ENCODE data around the gene VSTM2L.

The VSTM2L gene

DNA sequence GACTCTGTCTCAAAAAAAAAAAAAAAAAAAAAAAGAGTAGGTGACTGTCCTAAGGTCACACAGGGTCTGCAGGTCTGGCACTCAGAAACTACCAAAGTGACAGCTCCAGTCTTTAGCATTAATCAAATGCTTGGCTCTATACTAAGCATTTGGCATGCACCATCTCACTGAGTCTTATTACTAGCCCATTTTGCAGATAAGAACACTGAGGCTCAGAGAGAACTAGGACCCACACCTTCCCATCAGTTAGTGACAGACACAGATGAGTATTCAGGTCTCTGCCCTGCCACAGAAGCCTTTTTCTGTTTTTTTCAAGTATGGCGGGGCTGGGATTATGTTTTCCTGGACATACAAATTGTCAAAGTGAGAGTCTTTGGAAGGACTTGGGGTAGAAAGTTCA, 23.1 kb upstream of the VSTM2L start:
- DNase-seq = no peak

GRCh38 chr20:37880726-37881591, 22.0 kb upstream of the VSTM2L start:
- no peak for DNase-seq

- no peak for DNase-seq
These were observed 21.2 kb upstream of the VSTM2L start for GRCh38 chr20:37881601-37882343.

GRCh38 chr20:37882961-37883712, 19.8 kb upstream of the VSTM2L start:
- DNase-seq = no peak

GRCh38 chr20:37885042-37885441, 17.9 kb upstream of the VSTM2L start:
- DNase-seq = no peak

GRCh38 chr20:37885593-37886503, 17.1 kb upstream of the VSTM2L start:
- no peak for DNase-seq

DNA sequence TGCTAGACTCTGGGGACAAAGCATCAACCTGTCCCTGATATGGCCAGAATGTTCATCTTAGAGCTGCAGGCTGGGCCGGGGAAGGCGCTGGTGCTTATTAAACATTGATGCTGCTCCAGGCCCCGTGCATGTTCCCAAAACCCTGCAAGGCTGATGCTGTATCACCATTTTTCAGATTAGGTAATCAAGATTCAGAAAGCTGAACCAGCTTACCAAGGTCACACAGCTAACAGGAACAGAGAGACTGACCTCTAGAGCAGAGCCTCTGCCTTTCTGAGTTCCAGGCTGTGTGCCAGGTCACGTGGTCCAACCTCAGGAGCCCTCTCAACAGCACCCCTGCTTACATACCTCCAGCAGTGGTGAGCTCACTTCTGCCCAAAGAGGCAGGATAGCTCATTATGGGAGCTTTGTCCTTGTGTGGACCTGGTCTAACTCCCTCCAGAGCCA, 16.1 kb upstream of the VSTM2L start:
- no peak for DNase-seq

DNA sequence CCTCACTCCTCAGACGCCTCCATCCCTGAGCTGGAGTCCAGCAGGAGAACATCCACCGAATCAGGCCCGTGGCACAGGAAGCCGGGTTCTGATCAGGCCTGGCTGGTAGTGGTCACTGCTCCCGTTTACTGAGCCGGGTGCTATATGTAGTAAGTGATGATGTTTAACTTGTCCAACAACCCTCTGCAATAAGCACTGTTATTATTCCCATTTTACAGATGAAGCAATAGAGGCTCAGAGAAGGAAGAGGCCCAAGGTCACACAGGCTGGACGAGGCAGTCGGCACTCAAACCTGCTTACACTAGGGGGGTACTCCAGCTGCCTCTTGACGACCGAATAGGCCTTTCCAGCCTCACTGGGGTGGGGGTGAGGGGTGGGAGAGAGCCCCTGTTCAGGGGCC, 14.3 kb upstream of the VSTM2L start:
- no peak for DNase-seq

GRCh38 chr20:37890108-37890507, 12.8 kb upstream of the VSTM2L start:
- DNase-seq = no peak

- DNase-seq = no peak
These were observed 12.3 kb upstream of the VSTM2L start for GRCh38 chr20:37890643-37891042.

DNA sequence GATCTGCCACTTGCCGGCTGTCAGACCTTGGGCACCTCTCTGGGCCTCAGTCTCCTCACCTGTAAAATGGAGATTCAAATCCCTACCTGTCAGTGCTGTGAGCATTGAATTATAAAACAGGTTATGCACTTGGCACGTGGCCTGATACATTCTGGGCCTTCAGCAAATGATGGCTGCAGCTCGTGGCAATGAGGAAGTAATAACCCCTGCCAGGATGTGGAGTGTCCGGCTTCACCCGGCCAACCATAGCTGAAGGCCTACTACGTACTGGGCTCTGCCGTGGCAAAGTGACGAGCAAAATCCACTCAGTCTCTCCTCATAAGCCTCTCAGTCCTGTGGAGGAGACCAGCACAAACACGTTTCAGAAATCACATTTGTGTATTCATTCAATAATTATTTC, 10.9 kb upstream of the VSTM2L start:
- DNase-seq = no peak

DNA sequence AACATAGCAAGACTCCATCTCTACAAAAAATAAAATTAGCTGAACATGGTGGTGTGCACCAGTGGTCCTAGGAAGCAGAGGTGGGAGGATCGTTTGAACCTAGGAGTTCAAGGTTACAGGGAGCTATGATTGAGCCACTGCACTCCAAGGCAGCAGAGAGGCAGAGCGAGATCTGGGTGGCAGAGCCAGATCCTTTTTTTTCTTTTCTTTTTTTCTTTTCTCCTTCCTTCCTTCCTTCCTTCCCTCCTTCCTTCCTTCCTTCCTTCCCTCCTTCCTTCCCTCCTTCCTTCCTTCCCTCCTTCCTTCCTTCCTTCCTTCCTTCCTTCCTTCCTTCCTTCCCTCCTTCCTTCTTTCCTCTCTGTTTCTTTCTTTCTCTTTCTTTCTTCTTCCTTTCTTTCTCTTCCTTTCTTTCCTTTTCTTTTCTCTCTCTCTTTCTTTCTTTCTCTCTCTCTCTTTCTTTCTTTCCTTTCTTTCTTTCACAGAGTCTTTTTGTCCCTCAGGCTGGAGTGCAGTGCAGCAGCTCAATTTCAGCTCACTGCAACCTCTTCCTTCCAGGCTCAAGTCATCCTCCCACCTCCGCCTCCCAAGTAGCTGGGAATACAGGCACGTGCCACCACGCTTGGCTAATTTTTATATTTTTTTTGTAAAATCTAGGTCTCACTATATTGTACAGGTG, 9.2 kb upstream of the VSTM2L start:
- no peak for DNase-seq

DNA sequence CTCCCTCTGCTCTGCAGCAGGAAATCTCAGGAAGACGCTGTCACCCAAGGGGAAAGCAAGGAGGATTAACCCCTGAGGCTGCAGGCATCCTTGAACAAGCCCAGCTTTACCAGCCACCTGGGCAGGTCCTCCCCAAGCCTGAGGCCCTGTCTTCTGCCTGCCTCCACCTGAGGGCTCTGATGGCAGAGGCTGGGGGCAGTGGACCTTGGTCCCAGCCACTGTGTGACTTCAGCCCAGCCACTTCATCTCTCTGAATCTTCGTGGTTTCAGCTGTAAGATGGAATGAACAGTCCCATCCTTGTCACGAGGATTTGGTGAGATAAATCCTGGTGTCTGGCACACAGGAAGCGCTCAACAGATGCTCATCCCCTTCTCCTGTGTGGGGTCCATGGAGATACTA, 8.5 kb upstream of the VSTM2L start:
- DNase-seq = no peak

DNA sequence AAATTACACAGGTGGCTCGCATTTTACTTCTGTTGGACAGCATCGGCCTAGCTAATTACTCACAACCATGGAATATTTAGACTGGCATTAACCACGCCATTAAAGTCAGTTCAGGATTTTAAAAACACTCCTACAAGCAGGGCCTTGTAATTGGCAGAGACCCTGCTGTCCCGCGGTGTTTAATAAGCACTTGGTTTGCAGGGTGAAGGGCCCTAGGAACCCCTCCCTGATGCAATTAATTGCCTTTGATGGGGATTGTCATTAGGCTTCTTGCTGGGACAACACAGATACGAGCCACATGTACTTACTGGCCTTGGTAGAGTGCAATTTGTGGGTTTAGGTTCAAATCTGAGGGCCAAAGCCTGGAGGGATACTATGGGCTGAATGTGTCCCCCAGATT, 7.8 kb upstream of the VSTM2L start:
- DNase-seq = no peak

GRCh38 chr20:37896932-37897548, 5.9 kb upstream of the VSTM2L start:
- no peak for DNase-seq

DNA sequence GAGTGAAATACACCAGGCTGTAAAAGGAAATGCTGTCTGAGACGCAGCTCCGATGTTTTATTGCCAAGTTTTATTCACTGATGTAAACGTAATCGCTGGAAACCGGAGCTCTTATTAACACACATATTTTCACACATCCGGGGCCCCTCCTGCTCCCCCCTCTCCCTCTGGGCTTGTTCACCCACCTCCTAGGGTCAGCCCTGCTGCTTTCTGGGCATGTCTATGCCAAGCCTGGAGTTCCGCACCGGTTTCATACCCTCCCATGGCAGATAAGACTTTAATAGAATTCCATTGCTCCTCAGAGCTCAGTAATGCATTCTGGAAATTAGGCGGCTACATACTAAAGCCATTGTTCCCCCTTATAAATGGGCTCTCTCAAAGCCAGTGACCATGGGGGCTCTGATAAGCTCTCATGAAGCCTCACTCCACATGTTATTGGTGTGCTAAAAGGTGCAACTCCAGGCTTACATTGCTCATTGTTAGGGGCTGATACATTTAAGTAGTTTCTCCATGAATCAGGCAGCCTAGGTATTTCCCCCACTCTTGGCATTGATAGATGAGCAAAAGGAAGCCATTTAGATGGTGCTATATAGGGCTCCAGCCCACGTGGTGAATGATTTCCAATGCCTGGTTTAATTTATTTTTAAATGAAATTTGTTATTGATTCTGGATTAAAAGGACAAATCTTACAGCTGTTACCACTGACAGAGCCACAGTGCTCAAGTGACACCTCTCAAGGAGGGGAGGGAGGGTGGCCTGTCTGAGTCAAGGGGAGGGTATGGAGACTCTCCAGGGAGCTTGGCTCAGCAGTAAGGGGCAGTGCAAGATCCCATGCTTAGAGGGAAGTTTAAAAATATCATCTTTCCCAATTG, 4.5 kb upstream of the VSTM2L start:
- DNase-seq = no peak

GRCh38 chr20:37899105-37900045, 3.6 kb upstream of the VSTM2L start:
- DNase-seq = no peak

- no peak for DNase-seq
These were observed 1.7 kb upstream of the VSTM2L start for GRCh38 chr20:37901240-37901639.
